Tibial nerve (tissue), 4 donors: ENCODE results near the gene SCN2B. TPM values are rescaled to one million over a fixed set of nuclear protein-coding genes. Genes with fewer than 3 reads are reported as not detected.

ENCODE experiments used
- DNase-seq, 2 donors: peaks; one replicate each; pipeline ENCODE4 v3.0.0-alpha.2; 2019; ENCODE audit warnings: low spot score in 2 of 2
- H3K27ac ChIP-seq, 4 donors: fragments of 200-600 bp; sonication (generic) in 3 of 4; one replicate each; pipeline ENCODE4 v1.5.1; 2017 to 2019; ENCODE audit warnings: mild to moderate bottlenecking in 1 of 4
- H3K27me3 ChIP-seq, 2 donors: fragments of 200-600 bp; sonication (generic) in 1 of 2; one replicate each; pipeline versions ENCODE4 v1.5.1 to v1.6.0; 2017 to 2019
- H3K36me3 ChIP-seq, 3 donors: fragments of 200-600 bp; sonication (generic); one replicate each; pipeline ENCODE4 v1.5.1; 2018 to 2019
- H3K4me1 ChIP-seq, 4 donors: fragments of 200-600 bp; sonication (generic) in 3 of 4; one replicate each; pipeline ENCODE4 v1.5.1; 2017 to 2019
- H3K4me3 ChIP-seq, 4 donors: fragments of 200-600 bp; sonication (generic) in 3 of 4; one replicate each; pipeline ENCODE4 v1.5.1; 2017 to 2019; ENCODE audit warnings: mild to moderate bottlenecking in 1 of 4, moderate library complexity in 1 of 4
- H3K9me3 ChIP-seq, 4 donors: fragments of 200-600 bp; sonication (generic) in 3 of 4; one replicate each; pipeline ENCODE4 v1.5.1; 2017 to 2019
- CTCF ChIP-seq, 5 experiments: fragments of 200-600 bp in 3 of 5; fragments of 450-650 bp in 2 of 5; sonication (generic) in 3 of 5; IDR thresholded peaks; one replicate each; pipeline ENCODE4 v1.5.1; 2016 to 2019; ENCODE audit warnings: antibody characterized with exemption in 5 of 5, mild to moderate bottlenecking in 3 of 5, moderate library complexity in 2 of 5
- EP300 ChIP-seq, 2 donors: sonication (generic); formaldehyde crosslinking; IDR thresholded peaks; one replicate each; pipeline ENCODE4 v1.6.1; 2017; ENCODE audit warnings: antibody characterized with exemption in 2 of 2, mild to moderate bottlenecking in 1 of 2
- POLR2A ChIP-seq, 2 donors: fragments of 450-650 bp; IDR thresholded peaks; one replicate each; pipeline ENCODE4 v1.6.1; 2017; ENCODE audit warnings: antibody characterized with exemption in 2 of 2, mild to moderate bottlenecking in 2 of 2, moderate library complexity in 2 of 2
- WGBS, 2 donors: methylation state at CpG; one replicate each; pipeline ENCODE4 v1.1.5; 2018; 5-methylcytosine and 5-hydroxymethylcytosine counted together
- total RNA-seq, 4 donors: library from RNA; depleted of rRNA; stranded (reverse); fragments of >200 nt; gene quantifications; one replicate each; pipeline ENCODE4 v1.1.0, GENCODE V29; 2016

SCN2B gene
- total RNA-seq, 4 donors from 2014 or later = 0.78 to 1.3 (median 0.87) TPM; not detected in 1

- Histone ChIP-seq H3K36me3 (no peaks in the 10 kb centered on the region), H3K27me3 (peaks cover 0 to 58% of the 10 kb centered on the region in 2 donors), H3K4me1 (peaks cover 0 to 32% (median 16%) of the 10 kb centered on the region in 4 donors), H3K4me3 (no peak overlapping the region), H3K9me3 (no peaks in the 10 kb centered on the region), H3K27ac (no peak overlapping the region)
- TF ChIP-seq EP300 (IDR thresholded peaks at IDR 0.05) (no peak), POLR2A (IDR thresholded peaks at IDR 0.05) (no peak), CTCF (IDR thresholded peaks at IDR 0.05) (no peak)
- 82 to 85% methylated on average over 8 of the region's 8 CpGs for WGBS, 2 donors
- DNase-seq = no peak
Measured at GRCh38 chr11:118148240-118148639, 28.2 kb downstream of the SCN2B start.

- Histone ChIP-seq H3K27ac (no peak overlapping the region), H3K27me3 (peaks cover 0 to 58% of the 10 kb centered on the region in 2 donors), H3K9me3 (no peaks in the 10 kb centered on the region), H3K36me3 (no peaks in the 10 kb centered on the region), H3K4me1 (peaks cover 0 to 25% (median 9%) of the 10 kb centered on the region in 4 donors), H3K4me3 (no peak overlapping the region)
- 57 to 61% methylated on average over 3 of the region's 3 CpGs for WGBS, 2 donors
- TF ChIP-seq CTCF (IDR thresholded peaks at IDR 0.05) = no peak
- no peak for TF ChIP-seq POLR2A (IDR thresholded peaks at IDR 0.05)
- TF ChIP-seq EP300 (IDR thresholded peaks at IDR 0.05) = no peak
- DNase-seq = no peak
Measured at GRCh38 chr11:118147502-118147901, 28.9 kb downstream of the SCN2B start.

- no peaks in the 10 kb centered on the region for H3K36me3 ChIP-seq
- H3K4me3 ChIP-seq = no peak overlapping the region
- 89 to 93% methylated on average over 6 of the region's 6 CpGs for WGBS, 2 donors
- DNase-seq = no peak
- peaks cover 0 to 53% of the 10 kb centered on the region in 2 donors for H3K27me3 ChIP-seq
- no peaks in the 10 kb centered on the region for H3K9me3 ChIP-seq
- H3K27ac ChIP-seq = no peak overlapping the region
- peaks cover 0 to 16% (median 6%) of the 10 kb centered on the region in 4 donors for H3K4me1 ChIP-seq
- TF ChIP-seq EP300 (IDR thresholded peaks at IDR 0.05) = no peak
- no peak for TF ChIP-seq CTCF (IDR thresholded peaks at IDR 0.05)
- no peak for TF ChIP-seq POLR2A (IDR thresholded peaks at IDR 0.05)
Measured at GRCh38 chr11:118146554-118146953, 29.9 kb downstream of the SCN2B start.

- peak in 1 of 2 donors; percentile 29 for TF ChIP-seq EP300 (IDR thresholded peaks at IDR 0.05)
- peak; percentile 83 to 98 (median 86) for TF ChIP-seq CTCF (IDR thresholded peaks at IDR 0.05)
- no peak for TF ChIP-seq POLR2A (IDR thresholded peaks at IDR 0.05)
- Histone ChIP-seq H3K27me3 (peaks cover 0 to 47% of the 10 kb centered on the region in 2 donors), H3K9me3 (no peaks in the 10 kb centered on the region), H3K36me3 (no peaks in the 10 kb centered on the region), H3K27ac (peak overlapping the region in 2 of 4 donors; percentile 27 to 47), H3K4me3 (peak overlapping the region; percentile 40 to 67 (median 58)), H3K4me1 (peaks cover 0 to 14% (median 6%) of the 10 kb centered on the region in 4 donors)
- DNase-seq = peak; percentile 70 to 78
- 1 to 3% methylated on average over 35 of the region's 78 CpGs for WGBS, 2 donors
Measured at GRCh38 chr11:118145285-118146227, 30.9 kb downstream of the SCN2B start.
